DOHH2 (cell line): ENCODE results near the gene KRT82.

Source experiments
- CTCF ChIP-seq: fragments of 200-600 bp; sonication (generic); IDR thresholded peaks from one replicate; pipeline ENCODE4 v1.5.1; 2014; ENCODE audit warnings: antibody characterized with exemption, mild to moderate bottlenecking, low read depth, low read length; ENCODE audit not compliant: poor library complexity, severe bottlenecking
- EZH2phosphoT487 ChIP-seq: fragments of 200-600 bp; sonication (generic); IDR thresholded peaks from 2 replicates; pipeline ENCODE4 v1.6.1; 2017; ENCODE audit warnings: borderline replicate concordance, mild to moderate bottlenecking, antibody characterized with exemption, low read length, moderate library complexity, mixed read lengths

- TF ChIP-seq CTCF, result no peak
- no peak for TF ChIP-seq EZH2phosphoT487
Observed at GRCh38 chr12:52440821-52441319, 34.7 kb upstream of the KRT82 start.
